GM12891 (cell line): Measurements from ENCODE around the gene SKI. TPM values are rescaled to one million over a fixed set of nuclear protein-coding genes. Genes with fewer than 3 reads are reported as not detected.

Source experiments
- DNase-seq: peaks from one replicate; pipeline ENCODE4 v3.0.0; 2011; ENCODE audit warnings: low spot score; ENCODE audit not compliant: insufficient read length
- FAIRE-seq: peaks from 2 replicates; lab custom pipeline; 2011; peaks lifted over from hg19 to GRCh38; lab: Jason Lieb, UNC
- PAX5 ChIP-seq: IDR thresholded peaks from 2 replicates; pipeline ENCODE4 v1.6.1; 2011; ENCODE audit warnings: low read length, moderate library complexity, mild to moderate bottlenecking; ENCODE audit not compliant: insufficient read depth, severe bottlenecking
- POLR2A ChIP-seq: IDR thresholded peaks from 2 replicates; pipeline ENCODE4 v1.6.1; 2011; ENCODE audit warnings: low read depth, low read length, control low read depth
- POLR2AphosphoS5 ChIP-seq: IDR thresholded peaks from 2 replicates; pipeline ENCODE4 v1.6.1; 2011; ENCODE audit warnings: low read depth, low read length, control low read depth
- POU2F2 ChIP-seq: IDR thresholded peaks from 2 replicates; pipeline ENCODE4 v1.6.1; 2011; ENCODE audit warnings: low read depth, mild to moderate bottlenecking, control low read depth, low read length, moderate library complexity
- SPI1 ChIP-seq: IDR thresholded peaks from 2 replicates; pipeline ENCODE4 v1.6.1; 2011; ENCODE audit warnings: low read depth, low read length, control low read depth
- TAF1 ChIP-seq: IDR thresholded peaks from 2 replicates; pipeline ENCODE4 v1.6.1; 2011; ENCODE audit warnings: low read depth, low read length, control low read depth
- polyA plus RNA-seq: library from polyadenylated mRNA; unstranded; fragments of >200 nt; gene quantifications from one replicate; pipeline ENCODE4 v1.2.1, GENCODE V29; 2012; ENCODE audit warnings: low read depth, missing spikeins, inconsistent platforms; ENCODE audit not compliant: missing spikeins

The SKI gene
- polyA plus RNA-seq, result 3.2 TPM

DNA sequence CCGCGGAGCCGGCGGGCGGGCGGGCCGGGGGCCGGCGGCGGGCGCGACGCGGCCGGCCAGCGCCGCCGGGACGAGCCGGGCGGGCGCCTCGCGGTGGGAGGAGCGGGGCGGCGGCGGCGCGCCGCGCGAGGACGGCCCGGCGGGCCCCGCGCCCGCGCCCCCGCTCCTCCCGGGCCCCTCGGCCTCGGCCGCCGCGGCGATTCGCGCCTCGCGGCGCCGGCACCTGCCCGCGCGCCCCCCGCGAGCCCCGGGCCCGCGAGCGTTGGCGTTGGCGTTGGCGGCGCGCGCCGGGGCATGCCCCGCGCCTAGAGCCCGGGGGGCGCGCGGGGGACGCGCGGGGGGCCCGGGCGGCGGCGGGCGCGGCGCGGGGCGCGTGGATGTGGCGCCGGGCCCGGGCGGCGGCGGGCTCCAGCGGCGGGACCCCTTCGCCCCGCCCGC is at the start of gene SKI:
Gene SKI, plus strand, starts transcription at position 163 of the 438 bp plus-strand sequence. CDS start 448 bp downstream, outside the sequence.
- TF ChIP-seq POLR2A (no peak), TAF1 (no peak), SPI1 (no peak), POLR2AphosphoS5 (no peak), POU2F2 (no peak), PAX5 (no peak)
- FAIRE-seq, result no peak

GRCh38 chr1:2178875-2179274 is 49.2 kb upstream of the SKI start:
- FAIRE-seq (no peak), DNase-seq (no peak)
- TF ChIP-seq PAX5 (no peak), POLR2AphosphoS5 (no peak), POLR2A (no peak), TAF1 (no peak), POU2F2 (no peak), SPI1 (no peak)

More for the DNA sequence above, at the start of gene SKI:
- DNase-seq, result no peak

- no peak for FAIRE-seq
- TF ChIP-seq POLR2A (no peak), POLR2AphosphoS5 (no peak), SPI1 (no peak), TAF1 (no peak), POU2F2 (no peak), PAX5 (no peak)
- no peak for DNase-seq
Observed at GRCh38 chr1:2179283-2180013, 48.7 kb upstream of the SKI start.

- DNase-seq, result no peak
- no peak for FAIRE-seq
- TF ChIP-seq TAF1 (no peak), PAX5 (no peak), POLR2AphosphoS5 (no peak), POU2F2 (0 out of 2 replicates have a peak, but pooled peaks have one; percentile 27), POLR2A (no peak), SPI1 (no peak)
Observed at GRCh38 chr1:2180297-2181245, 47.5 kb upstream of the SKI start.

- no peak for FAIRE-seq
- no peak for TF ChIP-seq POLR2A
- TF ChIP-seq SPI1, result no peak
- TF ChIP-seq TAF1, result no peak
- no peak for TF ChIP-seq PAX5
- TF ChIP-seq POU2F2, result no peak
- TF ChIP-seq POLR2AphosphoS5, result no peak
Observed at GRCh38 chr1:2181271-2181670, 46.8 kb upstream of the SKI start.

GRCh38 chr1:2181752-2182151 is 46.4 kb upstream of the SKI start:
- TF ChIP-seq SPI1, result no peak
- TF ChIP-seq PAX5, result no peak
- TF ChIP-seq TAF1, result no peak
- TF ChIP-seq POLR2A, result no peak
- TF ChIP-seq POU2F2, result no peak
- no peak for DNase-seq
- no peak for FAIRE-seq

More at GRCh38 chr1:2181271-2181670, 46.8 kb upstream of the SKI start:
- no peak for DNase-seq

- FAIRE-seq (no peak), DNase-seq (no peak)
- TF ChIP-seq SPI1, result no peak
Observed at GRCh38 chr1:2182376-2182775, 45.7 kb upstream of the SKI start.

- DNase-seq, result no peak
- TF ChIP-seq POLR2AphosphoS5 (no peak), TAF1 (no peak), POLR2A (no peak), SPI1 (no peak), PAX5 (no peak), POU2F2 (no peak)
- FAIRE-seq, result no peak
Observed at GRCh38 chr1:2183937-2184334, 44.2 kb upstream of the SKI start.

GRCh38 chr1:2184531-2184930 is 43.6 kb upstream of the SKI start:
- DNase-seq (no peak), FAIRE-seq (no peak)
- no peak for TF ChIP-seq PAX5
- no peak for TF ChIP-seq SPI1
